ENCODE results near the gene KCNN3. TPM values are rescaled to one million over a fixed set of nuclear protein-coding genes. Genes with fewer than 3 reads are reported as not detected.

Gene KCNN3
- total RNA-seq, 2 experiments from 2014 or later: 0.02 to 0.04 TPM

- H3K27me3 Mint-ChIP-seq: no peaks in the 10 kb centered on the region
- DNase-seq: peak; percentile 18
- H3K9me3 Mint-ChIP-seq: no peaks in the 10 kb centered on the region
- no peaks in the 10 kb centered on the region for H3K36me3 Mint-ChIP-seq
- peak overlapping the region; percentile 55 for H3K27ac Mint-ChIP-seq
- no peak overlapping the region for H3K4me3 Mint-ChIP-seq
- peaks cover 19% of the 10 kb centered on the region for H3K4me1 Mint-ChIP-seq
Observed at GRCh38 chr1:154809436-154810413, 60.4 kb downstream of the KCNN3 start.

GRCh38 chr1:154808909-154809262 lies 61.2 kb downstream of the KCNN3 start:
- Mint-ChIP-seq H3K27me3 (no peaks in the 10 kb centered on the region), H3K27ac (no peak overlapping the region), H3K9me3 (no peaks in the 10 kb centered on the region), H3K4me1 (peaks cover 19% of the 10 kb centered on the region), H3K4me3 (no peak overlapping the region), H3K36me3 (no peaks in the 10 kb centered on the region)
- no peak for DNase-seq

GRCh38 chr1:154808261-154808908 lies 61.7 kb downstream of the KCNN3 start:
- no peaks in the 10 kb centered on the region for H3K9me3 Mint-ChIP-seq
- no peak for DNase-seq
- H3K4me3 Mint-ChIP-seq: no peak overlapping the region
- H3K27ac Mint-ChIP-seq: no peak overlapping the region
- H3K4me1 Mint-ChIP-seq: peaks cover 19% of the 10 kb centered on the region
- no peaks in the 10 kb centered on the region for H3K36me3 Mint-ChIP-seq
- no peaks in the 10 kb centered on the region for H3K27me3 Mint-ChIP-seq

GRCh38 chr1:154807048-154807591 lies 63.0 kb downstream of the KCNN3 start:
- Mint-ChIP-seq H3K4me1 (peaks cover 19% of the 10 kb centered on the region), H3K4me3 (no peak overlapping the region), H3K27me3 (no peaks in the 10 kb centered on the region), H3K36me3 (no peaks in the 10 kb centered on the region), H3K9me3 (no peaks in the 10 kb centered on the region), H3K27ac (no peak overlapping the region)
- no peak for DNase-seq

GRCh38 chr1:154806333-154806732 lies 63.7 kb downstream of the KCNN3 start:
- Mint-ChIP-seq H3K27me3 (no peaks in the 10 kb centered on the region), H3K9me3 (no peaks in the 10 kb centered on the region), H3K36me3 (no peaks in the 10 kb centered on the region), H3K4me3 (no peak overlapping the region), H3K4me1 (peaks cover 19% of the 10 kb centered on the region), H3K27ac (no peak overlapping the region)
- no peak for DNase-seq

- Mint-ChIP-seq H3K27ac (no peak overlapping the region), H3K36me3 (no peaks in the 10 kb centered on the region), H3K4me1 (peaks cover 4% of the 10 kb centered on the region), H3K9me3 (no peaks in the 10 kb centered on the region), H3K27me3 (no peaks in the 10 kb centered on the region), H3K4me3 (no peak overlapping the region)
- DNase-seq: no peak
Observed at GRCh38 chr1:154802982-154803920, 66.8 kb downstream of the KCNN3 start.

- no peak for DNase-seq
- Mint-ChIP-seq H3K4me1 (peaks cover 4% of the 10 kb centered on the region), H3K27ac (no peak overlapping the region), H3K4me3 (no peak overlapping the region), H3K36me3 (no peaks in the 10 kb centered on the region), H3K27me3 (no peaks in the 10 kb centered on the region), H3K9me3 (no peaks in the 10 kb centered on the region)
Observed at GRCh38 chr1:154802336-154802969, 67.6 kb downstream of the KCNN3 start.

- Mint-ChIP-seq H3K36me3 (no peaks in the 10 kb centered on the region), H3K27ac (no peak overlapping the region), H3K27me3 (no peaks in the 10 kb centered on the region), H3K9me3 (no peaks in the 10 kb centered on the region), H3K4me3 (no peak overlapping the region), H3K4me1 (peaks cover 4% of the 10 kb centered on the region)
- DNase-seq: no peak
Observed at GRCh38 chr1:154801234-154802011, 68.7 kb downstream of the KCNN3 start.

- no peak for DNase-seq
- H3K4me3 Mint-ChIP-seq: no peak overlapping the region
- H3K27ac Mint-ChIP-seq: no peak overlapping the region
- no peaks in the 10 kb centered on the region for H3K4me1 Mint-ChIP-seq
- no peaks in the 10 kb centered on the region for H3K36me3 Mint-ChIP-seq
- H3K9me3 Mint-ChIP-seq: no peaks in the 10 kb centered on the region
- no peaks in the 10 kb centered on the region for H3K27me3 Mint-ChIP-seq
Observed at GRCh38 chr1:154799188-154799587, 70.9 kb downstream of the KCNN3 start.

- Mint-ChIP-seq H3K36me3 (no peaks in the 10 kb centered on the region), H3K4me1 (peaks cover 1% of the 10 kb centered on the region), H3K4me3 (no peak overlapping the region), H3K27ac (no peak overlapping the region), H3K27me3 (no peaks in the 10 kb centered on the region), H3K9me3 (no peaks in the 10 kb centered on the region)
- no peak for DNase-seq
Observed at GRCh38 chr1:154798645-154799044, 71.4 kb downstream of the KCNN3 start.

GRCh38 chr1:154797175-154797574 lies 72.9 kb downstream of the KCNN3 start:
- H3K9me3 Mint-ChIP-seq: no peaks in the 10 kb centered on the region
- no peak overlapping the region for H3K27ac Mint-ChIP-seq
- no peaks in the 10 kb centered on the region for H3K27me3 Mint-ChIP-seq
- no peak for DNase-seq
- H3K4me1 Mint-ChIP-seq: peaks cover 11% of the 10 kb centered on the region
- no peak overlapping the region for H3K4me3 Mint-ChIP-seq
- no peaks in the 10 kb centered on the region for H3K36me3 Mint-ChIP-seq

- Mint-ChIP-seq H3K36me3 (no peaks in the 10 kb centered on the region), H3K27me3 (no peaks in the 10 kb centered on the region), H3K9me3 (no peaks in the 10 kb centered on the region), H3K4me1 (peaks cover 19% of the 10 kb centered on the region), H3K4me3 (no peak overlapping the region), H3K27ac (no peak overlapping the region)
- no peak for DNase-seq
Observed at GRCh38 chr1:154796303-154796892, 73.7 kb downstream of the KCNN3 start.

GRCh38 chr1:154794608-154795007 lies 75.5 kb downstream of the KCNN3 start:
- no peaks in the 10 kb centered on the region for H3K27me3 Mint-ChIP-seq
- no peak overlapping the region for H3K27ac Mint-ChIP-seq
- no peak overlapping the region for H3K4me3 Mint-ChIP-seq
- H3K9me3 Mint-ChIP-seq: no peaks in the 10 kb centered on the region
- DNase-seq: no peak
- H3K36me3 Mint-ChIP-seq: no peaks in the 10 kb centered on the region
- H3K4me1 Mint-ChIP-seq: peaks cover 30% of the 10 kb centered on the region
